HL-60 (cell line): Measurements from ENCODE around the gene GXYLT2.

Experiments
- DNase-seq, 2 experiments: peaks; one replicate each; pipeline ENCODE4 v3.0.0-alpha.2; 2010 to 2020; ENCODE audit warnings: low read depth in 1 of 2, low spot score in 1 of 2
- H3K27ac ChIP-seq: fragments of 250-450 bp; sonication (Bioruptor Pico); replicated peaks from 2 replicates; pipeline ENCODE4 v1.5.1; 2020; ENCODE audit warnings: mild to moderate bottlenecking, moderate library complexity
- H3K27me3 ChIP-seq: fragments of 250-450 bp; sonication (Bioruptor Pico); 2 replicates; pipeline ENCODE4 v1.5.1; 2021; ENCODE audit warnings: mild to moderate bottlenecking, moderate library complexity; ENCODE audit not compliant: insufficient read depth, poor library complexity, severe bottlenecking
- H3K4me3 ChIP-seq: replicated peaks from 2 replicates; pipeline ENCODE4 v1.5.1; 2011; ENCODE audit warnings: mild to moderate bottlenecking, control low read depth, low read length; ENCODE audit not compliant: insufficient read depth
- GABPA ChIP-seq: IDR thresholded peaks from 2 replicates; pipeline ENCODE4 v1.6.1; 2012; ENCODE audit warnings: low read depth
- POLR2AphosphoS5 ChIP-seq: IDR thresholded peaks from 2 replicates; pipeline ENCODE4 v1.6.1; 2012; ENCODE audit warnings: low read depth
- SPI1 ChIP-seq: IDR thresholded peaks from 2 replicates; pipeline ENCODE4 v1.6.1; 2012; ENCODE audit warnings: low read depth, mild to moderate bottlenecking, borderline replicate concordance
- TF ChIP-seq, protein P1 (sequence below): IDR thresholded peaks from one replicate; pipeline ENCODE4 v1.5.1; 2011; ENCODE audit warnings: low read length, control low read depth, inconsistent platforms; ENCODE audit not compliant: insufficient read depth
- TF ChIP-seq, protein P2 (sequence below): IDR thresholded peaks from 2 replicates; pipeline ENCODE4 v1.6.1; 2012; ENCODE audit warnings: low read depth; ENCODE audit not compliant: insufficient replicate concordance

GXYLT2 gene

DNA sequence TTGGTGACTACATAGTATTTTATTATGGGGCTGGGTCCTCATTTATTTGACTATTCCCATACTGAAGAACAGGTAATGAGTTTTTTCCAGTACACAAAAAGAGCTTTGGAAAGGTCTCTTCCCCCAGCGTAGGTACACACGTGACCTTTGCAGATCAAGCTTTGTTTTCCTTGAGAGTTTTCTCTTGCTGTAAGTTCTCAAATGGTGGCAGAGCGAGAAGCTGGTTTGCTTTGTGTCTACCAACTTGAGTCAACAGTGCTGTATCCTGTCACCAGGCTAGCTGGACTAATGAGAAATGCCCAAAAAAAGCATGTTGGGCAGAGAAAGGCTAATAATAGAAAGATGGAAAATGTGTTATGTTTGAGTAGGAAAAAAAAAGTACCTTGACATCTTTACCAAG, 21.7 kb downstream of the GXYLT2 start:
- no peak for DNase-seq
- Histone ChIP-seq H3K4me3 (no peak overlapping the region), H3K27ac (no peak overlapping the region), H3K27me3 (no peaks in the 10 kb centered on the region)
- no peak for TF ChIP-seq GABPA
- TF ChIP-seq, protein P1, sequence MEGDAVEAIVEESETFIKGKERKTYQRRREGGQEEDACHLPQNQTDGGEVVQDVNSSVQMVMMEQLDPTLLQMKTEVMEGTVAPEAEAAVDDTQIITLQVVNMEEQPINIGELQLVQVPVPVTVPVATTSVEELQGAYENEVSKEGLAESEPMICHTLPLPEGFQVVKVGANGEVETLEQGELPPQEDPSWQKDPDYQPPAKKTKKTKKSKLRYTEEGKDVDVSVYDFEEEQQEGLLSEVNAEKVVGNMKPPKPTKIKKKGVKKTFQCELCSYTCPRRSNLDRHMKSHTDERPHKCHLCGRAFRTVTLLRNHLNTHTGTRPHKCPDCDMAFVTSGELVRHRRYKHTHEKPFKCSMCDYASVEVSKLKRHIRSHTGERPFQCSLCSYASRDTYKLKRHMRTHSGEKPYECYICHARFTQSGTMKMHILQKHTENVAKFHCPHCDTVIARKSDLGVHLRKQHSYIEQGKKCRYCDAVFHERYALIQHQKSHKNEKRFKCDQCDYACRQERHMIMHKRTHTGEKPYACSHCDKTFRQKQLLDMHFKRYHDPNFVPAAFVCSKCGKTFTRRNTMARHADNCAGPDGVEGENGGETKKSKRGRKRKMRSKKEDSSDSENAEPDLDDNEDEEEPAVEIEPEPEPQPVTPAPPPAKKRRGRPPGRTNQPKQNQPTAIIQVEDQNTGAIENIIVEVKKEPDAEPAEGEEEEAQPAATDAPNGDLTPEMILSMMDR: no peak
- TF ChIP-seq, protein P2, sequence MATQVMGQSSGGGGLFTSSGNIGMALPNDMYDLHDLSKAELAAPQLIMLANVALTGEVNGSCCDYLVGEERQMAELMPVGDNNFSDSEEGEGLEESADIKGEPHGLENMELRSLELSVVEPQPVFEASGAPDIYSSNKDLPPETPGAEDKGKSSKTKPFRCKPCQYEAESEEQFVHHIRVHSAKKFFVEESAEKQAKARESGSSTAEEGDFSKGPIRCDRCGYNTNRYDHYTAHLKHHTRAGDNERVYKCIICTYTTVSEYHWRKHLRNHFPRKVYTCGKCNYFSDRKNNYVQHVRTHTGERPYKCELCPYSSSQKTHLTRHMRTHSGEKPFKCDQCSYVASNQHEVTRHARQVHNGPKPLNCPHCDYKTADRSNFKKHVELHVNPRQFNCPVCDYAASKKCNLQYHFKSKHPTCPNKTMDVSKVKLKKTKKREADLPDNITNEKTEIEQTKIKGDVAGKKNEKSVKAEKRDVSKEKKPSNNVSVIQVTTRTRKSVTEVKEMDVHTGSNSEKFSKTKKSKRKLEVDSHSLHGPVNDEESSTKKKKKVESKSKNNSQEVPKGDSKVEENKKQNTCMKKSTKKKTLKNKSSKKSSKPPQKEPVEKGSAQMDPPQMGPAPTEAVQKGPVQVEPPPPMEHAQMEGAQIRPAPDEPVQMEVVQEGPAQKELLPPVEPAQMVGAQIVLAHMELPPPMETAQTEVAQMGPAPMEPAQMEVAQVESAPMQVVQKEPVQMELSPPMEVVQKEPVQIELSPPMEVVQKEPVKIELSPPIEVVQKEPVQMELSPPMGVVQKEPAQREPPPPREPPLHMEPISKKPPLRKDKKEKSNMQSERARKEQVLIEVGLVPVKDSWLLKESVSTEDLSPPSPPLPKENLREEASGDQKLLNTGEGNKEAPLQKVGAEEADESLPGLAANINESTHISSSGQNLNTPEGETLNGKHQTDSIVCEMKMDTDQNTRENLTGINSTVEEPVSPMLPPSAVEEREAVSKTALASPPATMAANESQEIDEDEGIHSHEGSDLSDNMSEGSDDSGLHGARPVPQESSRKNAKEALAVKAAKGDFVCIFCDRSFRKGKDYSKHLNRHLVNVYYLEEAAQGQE: no peak
- no peak for TF ChIP-seq SPI1

DNA sequence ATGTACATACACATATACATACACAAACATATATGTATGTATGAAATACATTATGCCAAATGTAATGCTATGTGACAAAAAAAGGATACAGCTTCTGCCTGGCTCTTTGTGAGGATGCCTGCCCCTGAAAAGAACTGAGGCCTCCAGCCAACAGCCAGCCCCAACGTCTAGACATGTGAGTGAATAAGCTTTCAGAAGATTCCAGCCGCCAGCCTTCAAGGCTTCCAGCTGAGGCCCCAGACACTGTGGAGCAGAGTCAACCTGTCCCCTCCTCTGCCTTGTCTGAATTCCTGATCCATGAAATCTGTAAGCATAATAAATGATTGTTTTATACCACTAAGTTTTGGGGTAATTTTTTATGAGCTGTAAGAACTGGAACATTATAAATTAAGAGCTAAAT, 24.7 kb downstream of the GXYLT2 start:
- Histone ChIP-seq H3K27ac (no peak overlapping the region), H3K27me3 (no peaks in the 10 kb centered on the region), H3K4me3 (no peak overlapping the region)
- no peak for DNase-seq
- TF ChIP-seq, protein P1: no peak
- TF ChIP-seq POLR2AphosphoS5 (no peak), GABPA (no peak), SPI1 (no peak)
- TF ChIP-seq, protein P2: no peak

DNA sequence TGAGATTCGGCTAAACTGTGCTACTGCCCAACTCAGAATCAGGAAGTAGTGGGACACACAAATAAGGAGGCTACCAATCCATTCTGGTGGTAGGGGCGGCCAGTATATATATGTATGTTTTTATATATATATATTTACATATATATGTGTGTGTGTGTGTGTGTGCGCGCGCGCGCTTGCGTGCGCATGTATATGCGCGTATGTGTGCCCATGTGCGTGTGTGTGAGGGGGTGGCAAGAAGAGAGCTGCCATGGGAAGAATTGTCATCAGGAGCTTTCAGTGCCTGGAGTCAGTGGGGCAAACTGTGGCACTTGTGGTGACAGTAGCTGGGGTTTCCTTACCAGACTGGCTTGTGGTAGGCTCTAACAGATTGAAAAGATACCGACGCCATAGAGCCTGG, 26.5 kb downstream of the GXYLT2 start:
- Histone ChIP-seq H3K27ac (no peak overlapping the region), H3K27me3 (no peaks in the 10 kb centered on the region), H3K4me3 (no peak overlapping the region)
- TF ChIP-seq GABPA (no peak), SPI1 (no peak), POLR2AphosphoS5 (no peak)
- TF ChIP-seq, protein P1: no peak
- TF ChIP-seq, protein P2: no peak
- DNase-seq: no peak
